ENCODE data around the gene KRTAP19-2.

DNA sequence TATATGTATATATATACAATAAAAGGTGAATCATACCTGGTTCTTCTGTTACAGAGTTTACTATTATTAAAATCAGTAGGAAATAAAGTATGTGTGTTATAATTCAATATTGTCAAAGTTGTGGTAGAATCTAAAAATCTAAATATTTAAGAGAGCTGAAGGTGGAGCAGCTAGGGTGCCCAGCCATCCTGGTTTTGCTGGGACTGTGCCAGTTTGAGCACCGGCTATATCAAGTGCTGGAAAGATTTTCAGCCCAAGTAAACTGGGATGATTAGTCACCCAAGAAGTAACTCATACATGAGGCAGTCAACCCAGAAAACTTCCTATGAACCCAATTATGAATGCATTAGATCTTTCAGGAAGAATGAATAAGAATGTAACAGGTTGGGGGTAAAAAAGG is 31.6 kb upstream of the KRTAP19-2 start:
- TF ChIP-seq, protein P1, sequence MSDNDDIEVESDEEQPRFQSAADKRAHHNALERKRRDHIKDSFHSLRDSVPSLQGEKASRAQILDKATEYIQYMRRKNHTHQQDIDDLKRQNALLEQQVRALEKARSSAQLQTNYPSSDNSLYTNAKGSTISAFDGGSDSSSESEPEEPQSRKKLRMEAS (IDR thresholded peaks at IDR 0.05) = no peak
- TF ChIP-seq, protein P2, sequence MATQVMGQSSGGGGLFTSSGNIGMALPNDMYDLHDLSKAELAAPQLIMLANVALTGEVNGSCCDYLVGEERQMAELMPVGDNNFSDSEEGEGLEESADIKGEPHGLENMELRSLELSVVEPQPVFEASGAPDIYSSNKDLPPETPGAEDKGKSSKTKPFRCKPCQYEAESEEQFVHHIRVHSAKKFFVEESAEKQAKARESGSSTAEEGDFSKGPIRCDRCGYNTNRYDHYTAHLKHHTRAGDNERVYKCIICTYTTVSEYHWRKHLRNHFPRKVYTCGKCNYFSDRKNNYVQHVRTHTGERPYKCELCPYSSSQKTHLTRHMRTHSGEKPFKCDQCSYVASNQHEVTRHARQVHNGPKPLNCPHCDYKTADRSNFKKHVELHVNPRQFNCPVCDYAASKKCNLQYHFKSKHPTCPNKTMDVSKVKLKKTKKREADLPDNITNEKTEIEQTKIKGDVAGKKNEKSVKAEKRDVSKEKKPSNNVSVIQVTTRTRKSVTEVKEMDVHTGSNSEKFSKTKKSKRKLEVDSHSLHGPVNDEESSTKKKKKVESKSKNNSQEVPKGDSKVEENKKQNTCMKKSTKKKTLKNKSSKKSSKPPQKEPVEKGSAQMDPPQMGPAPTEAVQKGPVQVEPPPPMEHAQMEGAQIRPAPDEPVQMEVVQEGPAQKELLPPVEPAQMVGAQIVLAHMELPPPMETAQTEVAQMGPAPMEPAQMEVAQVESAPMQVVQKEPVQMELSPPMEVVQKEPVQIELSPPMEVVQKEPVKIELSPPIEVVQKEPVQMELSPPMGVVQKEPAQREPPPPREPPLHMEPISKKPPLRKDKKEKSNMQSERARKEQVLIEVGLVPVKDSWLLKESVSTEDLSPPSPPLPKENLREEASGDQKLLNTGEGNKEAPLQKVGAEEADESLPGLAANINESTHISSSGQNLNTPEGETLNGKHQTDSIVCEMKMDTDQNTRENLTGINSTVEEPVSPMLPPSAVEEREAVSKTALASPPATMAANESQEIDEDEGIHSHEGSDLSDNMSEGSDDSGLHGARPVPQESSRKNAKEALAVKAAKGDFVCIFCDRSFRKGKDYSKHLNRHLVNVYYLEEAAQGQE (IDR thresholded peaks at IDR 0.05) = no peak
- TF ChIP-seq, protein P3, sequence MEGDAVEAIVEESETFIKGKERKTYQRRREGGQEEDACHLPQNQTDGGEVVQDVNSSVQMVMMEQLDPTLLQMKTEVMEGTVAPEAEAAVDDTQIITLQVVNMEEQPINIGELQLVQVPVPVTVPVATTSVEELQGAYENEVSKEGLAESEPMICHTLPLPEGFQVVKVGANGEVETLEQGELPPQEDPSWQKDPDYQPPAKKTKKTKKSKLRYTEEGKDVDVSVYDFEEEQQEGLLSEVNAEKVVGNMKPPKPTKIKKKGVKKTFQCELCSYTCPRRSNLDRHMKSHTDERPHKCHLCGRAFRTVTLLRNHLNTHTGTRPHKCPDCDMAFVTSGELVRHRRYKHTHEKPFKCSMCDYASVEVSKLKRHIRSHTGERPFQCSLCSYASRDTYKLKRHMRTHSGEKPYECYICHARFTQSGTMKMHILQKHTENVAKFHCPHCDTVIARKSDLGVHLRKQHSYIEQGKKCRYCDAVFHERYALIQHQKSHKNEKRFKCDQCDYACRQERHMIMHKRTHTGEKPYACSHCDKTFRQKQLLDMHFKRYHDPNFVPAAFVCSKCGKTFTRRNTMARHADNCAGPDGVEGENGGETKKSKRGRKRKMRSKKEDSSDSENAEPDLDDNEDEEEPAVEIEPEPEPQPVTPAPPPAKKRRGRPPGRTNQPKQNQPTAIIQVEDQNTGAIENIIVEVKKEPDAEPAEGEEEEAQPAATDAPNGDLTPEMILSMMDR (IDR thresholded peaks at IDR 0.05; ENCODE audit: low read depth, low read length, missing input control) = no peak

All from liver (tissue), 2 donors.